ENCODE results near the gene NCKAP5L. TPM values are rescaled to one million over a fixed set of nuclear protein-coding genes. Genes with fewer than 3 reads are reported as not detected.
"Not testable (repeated sequence)": the region's sequence is repeated elsewhere in the genome, so short reads cannot be mapped to it uniquely, and the experiment has no call there.

NCKAP5L gene
- polyA plus RNA-seq, 2 of the 4 experiments (the other 2 are of a cell fraction), result 3.0 to 8.5 TPM

DNA sequence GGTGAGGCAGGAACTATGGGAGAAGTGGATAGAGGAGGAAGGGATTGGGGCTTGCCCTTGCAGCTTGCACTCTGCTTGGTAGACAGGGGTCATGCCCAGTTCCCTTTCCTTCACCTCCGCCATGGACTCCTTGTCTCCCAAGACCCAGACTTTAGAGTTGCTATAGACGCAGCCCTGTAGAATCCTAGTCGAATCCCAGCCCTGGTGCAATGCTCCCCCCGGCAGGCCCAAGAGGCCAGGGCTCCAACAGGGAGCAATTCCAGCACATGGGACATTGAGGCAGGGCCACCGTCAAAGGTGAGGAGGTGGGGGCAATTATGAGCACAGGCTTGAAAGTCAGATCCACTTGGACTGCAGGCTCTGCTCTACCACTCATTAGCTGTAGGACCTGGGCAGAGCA is 44.2 kb upstream of the NCKAP5L start:
- TF ChIP-seq EP300 (IDR thresholded peaks at IDR 0.05) (no peak), MAZ (IDR thresholded peaks at IDR 0.05; ENCODE audit: borderline replicate concordance, low read depth, low read length) (no peak), POLR2AphosphoS2 (conservative IDR thresholded peaks at IDR 0.05; ENCODE audit: low read length) (no peak), CEBPB (IDR thresholded peaks at IDR 0.05) (no peak), HOXB13 (CRISPR knock-in tag; IDR thresholded peaks at IDR 0.05; ENCODE audit: low read depth) (no peak), RCOR1 (IDR thresholded peaks at IDR 0.05; ENCODE audit: low read depth, low read length) (no peak), NR3C1 (IDR thresholded peaks at IDR 0.05) (no peak), NFE2L2 (conservative IDR thresholded peaks at IDR 0.05; ENCODE audit: low read length) (no peak), HOXB5 (CRISPR knock-in tag; IDR thresholded peaks at IDR 0.05) (no peak), SMC3 (IDR thresholded peaks at IDR 0.05) (no peak), RARB (CRISPR knock-in tag; IDR thresholded peaks at IDR 0.05) (no peak), MYC (IDR thresholded peaks at IDR 0.05; ENCODE audit: borderline replicate concordance, low read length) (no peak), GATA3 (IDR thresholded peaks at IDR 0.05; ENCODE audit: borderline replicate concordance) (no peak)
- TF ChIP-seq, protein P1, sequence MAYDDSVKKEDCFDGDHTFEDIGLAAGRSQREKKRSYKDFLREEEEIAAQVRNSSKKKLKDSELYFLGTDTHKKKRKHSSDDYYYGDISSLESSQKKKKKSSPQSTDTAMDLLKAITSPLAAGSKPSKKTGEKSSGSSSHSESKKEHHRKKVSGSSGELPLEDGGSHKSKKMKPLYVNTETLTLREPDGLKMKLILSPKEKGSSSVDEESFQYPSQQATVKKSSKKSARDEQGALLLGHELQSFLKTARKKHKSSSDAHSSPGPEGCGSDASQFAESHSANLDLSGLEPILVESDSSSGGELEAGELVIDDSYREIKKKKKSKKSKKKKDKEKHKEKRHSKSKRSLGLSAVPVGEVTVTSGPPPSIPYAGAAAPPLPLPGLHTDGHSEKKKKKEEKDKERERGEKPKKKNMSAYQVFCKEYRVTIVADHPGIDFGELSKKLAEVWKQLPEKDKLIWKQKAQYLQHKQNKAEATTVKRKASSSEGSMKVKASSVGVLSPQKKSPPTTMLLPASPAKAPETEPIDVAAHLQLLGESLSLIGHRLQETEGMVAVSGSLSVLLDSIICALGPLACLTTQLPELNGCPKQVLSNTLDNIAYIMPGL (CRISPR knock-in tag; IDR thresholded peaks at IDR 0.05; ENCODE audit: borderline replicate concordance), result no peak
- TF ChIP-seq, protein P2, sequence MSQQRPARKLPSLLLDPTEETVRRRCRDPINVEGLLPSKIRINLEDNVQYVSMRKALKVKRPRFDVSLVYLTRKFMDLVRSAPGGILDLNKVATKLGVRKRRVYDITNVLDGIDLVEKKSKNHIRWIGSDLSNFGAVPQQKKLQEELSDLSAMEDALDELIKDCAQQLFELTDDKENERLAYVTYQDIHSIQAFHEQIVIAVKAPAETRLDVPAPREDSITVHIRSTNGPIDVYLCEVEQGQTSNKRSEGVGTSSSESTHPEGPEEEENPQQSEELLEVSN (IDR thresholded peaks at IDR 0.05; ENCODE audit: borderline replicate concordance, low read depth), result no peak
- TF ChIP-seq, protein P3, sequence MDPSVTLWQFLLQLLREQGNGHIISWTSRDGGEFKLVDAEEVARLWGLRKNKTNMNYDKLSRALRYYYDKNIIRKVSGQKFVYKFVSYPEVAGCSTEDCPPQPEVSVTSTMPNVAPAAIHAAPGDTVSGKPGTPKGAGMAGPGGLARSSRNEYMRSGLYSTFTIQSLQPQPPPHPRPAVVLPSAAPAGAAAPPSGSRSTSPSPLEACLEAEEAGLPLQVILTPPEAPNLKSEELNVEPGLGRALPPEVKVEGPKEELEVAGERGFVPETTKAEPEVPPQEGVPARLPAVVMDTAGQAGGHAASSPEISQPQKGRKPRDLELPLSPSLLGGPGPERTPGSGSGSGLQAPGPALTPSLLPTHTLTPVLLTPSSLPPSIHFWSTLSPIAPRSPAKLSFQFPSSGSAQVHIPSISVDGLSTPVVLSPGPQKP (IDR thresholded peaks at IDR 0.05; ENCODE audit: low read depth, low read length), result no peak
- TF ChIP-seq, protein P4, sequence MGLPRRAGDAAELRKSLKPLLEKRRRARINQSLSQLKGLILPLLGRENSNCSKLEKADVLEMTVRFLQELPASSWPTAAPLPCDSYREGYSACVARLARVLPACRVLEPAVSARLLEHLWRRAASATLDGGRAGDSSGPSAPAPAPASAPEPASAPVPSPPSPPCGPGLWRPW (IDR thresholded peaks at IDR 0.05), result no peak
- DNase-seq (ENCODE audit: low read depth in 1 of 2, low spot score in 1 of 2) (no peak), ATAC-seq (no peak), FAIRE-seq (no peak)
- CTCF ChIA-PET, result interaction anchor here (0.8 to 11.5 kb wide), 6 partner anchors 10 to 229 kb away, joined by 3 to 104 read pairs (median 8); no protein-coding TSS in a partner anchor
- Histone ChIP-seq H3K9me3 (no peaks in the 10 kb centered on the region), H3K27ac (no peak overlapping the region), H3K4me1 (no peaks in the 10 kb centered on the region; the same call in 2 of the 3 replicates), H3K4me2 (no peak overlapping the region), H3K4me3 (no peak overlapping the region)
- POLR2A ChIA-PET, result no interaction called here
- 88% methylated on average over 5 of the region's 5 CpGs for WGBS (ENCODE audit: missing lambda C conversion rate)

DNA sequence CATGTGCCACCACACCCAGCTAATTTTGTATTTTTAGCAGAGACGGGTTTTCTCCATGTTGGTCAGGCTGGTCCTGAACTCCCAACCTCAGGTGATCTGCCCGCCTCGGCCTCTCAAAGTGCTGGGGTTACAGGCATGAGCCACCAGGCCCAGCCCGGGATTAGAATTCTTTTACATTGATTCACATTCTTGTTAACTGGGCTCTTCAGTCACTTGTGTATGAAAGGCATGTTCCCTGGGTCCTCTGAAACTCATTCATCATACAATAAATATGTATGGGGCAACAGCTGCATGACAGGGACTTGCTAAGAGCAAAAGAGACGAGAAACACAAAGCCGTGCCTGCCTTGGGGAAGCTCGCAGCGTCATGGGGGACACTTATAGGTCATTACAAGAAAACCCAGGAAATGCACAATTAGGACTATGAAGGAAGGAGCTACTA is 43.6 kb upstream of the NCKAP5L start:
- H3K9me3 ChIP-seq; H3K4me1 ChIP-seq; H3K4me3 ChIP-seq; H3K4me2 ChIP-seq; FAIRE-seq; H3K27ac ChIP-seq; POLR2A ChIA-PET; ATAC-seq; DNase-seq (ENCODE audit: low read depth in 1 of 2, low spot score in 1 of 2): not testable (repeated sequence)
- CTCF ChIA-PET, result interaction anchor here (0.8 to 11.5 kb wide), 7 partner anchors 11 to 228 kb away, joined by 3 to 104 read pairs (median 7); no protein-coding TSS in a partner anchor
- WGBS (ENCODE audit: missing lambda C conversion rate), result 78% methylated on average over 8 of the region's 8 CpGs

DNA sequence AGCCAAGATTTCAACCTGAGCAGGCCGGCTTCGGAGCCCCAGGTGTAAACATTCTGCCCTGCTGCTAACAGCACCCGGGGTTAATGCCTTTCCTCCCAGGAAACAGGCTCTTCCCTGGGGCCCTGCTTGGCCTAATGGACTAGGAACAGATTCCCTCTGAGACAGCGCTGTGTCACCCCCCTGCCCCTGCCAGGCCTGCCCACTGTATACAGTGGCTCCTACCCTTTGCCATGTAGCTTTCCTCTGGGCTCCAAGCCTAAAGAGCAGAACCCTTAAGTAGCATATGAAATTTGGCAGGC is 43.0 kb upstream of the NCKAP5L start:
- POLR2A ChIA-PET, result no interaction called here
- no peak for TF ChIP-seq SMC3 (IDR thresholded peaks at IDR 0.05)
- no peak for TF ChIP-seq RAD21 (conservative IDR thresholded peaks at IDR 0.05 in 1 of 2, IDR thresholded peaks at IDR 0.05 in 1 of 2)
- no peak for TF ChIP-seq RNF2 (IDR thresholded peaks at IDR 0.05; ENCODE audit: borderline replicate concordance, low read depth)
- TF ChIP-seq RARB (CRISPR knock-in tag; IDR thresholded peaks at IDR 0.05), result no peak
- TF ChIP-seq, protein P5, sequence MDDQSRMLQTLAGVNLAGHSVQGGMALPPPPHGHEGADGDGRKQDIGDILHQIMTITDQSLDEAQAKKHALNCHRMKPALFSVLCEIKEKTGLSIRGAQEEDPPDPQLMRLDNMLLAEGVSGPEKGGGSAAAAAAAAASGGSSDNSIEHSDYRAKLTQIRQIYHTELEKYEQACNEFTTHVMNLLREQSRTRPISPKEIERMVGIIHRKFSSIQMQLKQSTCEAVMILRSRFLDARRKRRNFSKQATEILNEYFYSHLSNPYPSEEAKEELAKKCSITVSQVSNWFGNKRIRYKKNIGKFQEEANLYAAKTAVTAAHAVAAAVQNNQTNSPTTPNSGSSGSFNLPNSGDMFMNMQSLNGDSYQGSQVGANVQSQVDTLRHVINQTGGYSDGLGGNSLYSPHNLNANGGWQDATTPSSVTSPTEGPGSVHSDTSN (IDR thresholded peaks at IDR 0.05), result no peak
- TF ChIP-seq EHMT2 (IDR thresholded peaks at IDR 0.05; ENCODE audit: low read depth), result no peak
- TF ChIP-seq GATA3 (IDR thresholded peaks at IDR 0.05; ENCODE audit: borderline replicate concordance), result no peak
- TF ChIP-seq, protein P6, sequence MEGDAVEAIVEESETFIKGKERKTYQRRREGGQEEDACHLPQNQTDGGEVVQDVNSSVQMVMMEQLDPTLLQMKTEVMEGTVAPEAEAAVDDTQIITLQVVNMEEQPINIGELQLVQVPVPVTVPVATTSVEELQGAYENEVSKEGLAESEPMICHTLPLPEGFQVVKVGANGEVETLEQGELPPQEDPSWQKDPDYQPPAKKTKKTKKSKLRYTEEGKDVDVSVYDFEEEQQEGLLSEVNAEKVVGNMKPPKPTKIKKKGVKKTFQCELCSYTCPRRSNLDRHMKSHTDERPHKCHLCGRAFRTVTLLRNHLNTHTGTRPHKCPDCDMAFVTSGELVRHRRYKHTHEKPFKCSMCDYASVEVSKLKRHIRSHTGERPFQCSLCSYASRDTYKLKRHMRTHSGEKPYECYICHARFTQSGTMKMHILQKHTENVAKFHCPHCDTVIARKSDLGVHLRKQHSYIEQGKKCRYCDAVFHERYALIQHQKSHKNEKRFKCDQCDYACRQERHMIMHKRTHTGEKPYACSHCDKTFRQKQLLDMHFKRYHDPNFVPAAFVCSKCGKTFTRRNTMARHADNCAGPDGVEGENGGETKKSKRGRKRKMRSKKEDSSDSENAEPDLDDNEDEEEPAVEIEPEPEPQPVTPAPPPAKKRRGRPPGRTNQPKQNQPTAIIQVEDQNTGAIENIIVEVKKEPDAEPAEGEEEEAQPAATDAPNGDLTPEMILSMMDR (IDR thresholded peaks at IDR 0.05), result no peak
- TF ChIP-seq TP53 (CRISPR knock-in tag; IDR thresholded peaks at IDR 0.05), result no peak
- TF ChIP-seq, protein P7, sequence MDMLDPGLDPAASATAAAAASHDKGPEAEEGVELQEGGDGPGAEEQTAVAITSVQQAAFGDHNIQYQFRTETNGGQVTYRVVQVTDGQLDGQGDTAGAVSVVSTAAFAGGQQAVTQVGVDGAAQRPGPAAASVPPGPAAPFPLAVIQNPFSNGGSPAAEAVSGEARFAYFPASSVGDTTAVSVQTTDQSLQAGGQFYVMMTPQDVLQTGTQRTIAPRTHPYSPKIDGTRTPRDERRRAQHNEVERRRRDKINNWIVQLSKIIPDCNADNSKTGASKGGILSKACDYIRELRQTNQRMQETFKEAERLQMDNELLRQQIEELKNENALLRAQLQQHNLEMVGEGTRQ (IDR thresholded peaks at IDR 0.05), result no peak
- no peak for TF ChIP-seq NFE2L2 (conservative IDR thresholded peaks at IDR 0.05; ENCODE audit: low read length)
- no peak for TF ChIP-seq CEBPB (IDR thresholded peaks at IDR 0.05)
- no peak for TF ChIP-seq JUN (IDR thresholded peaks at IDR 0.05)
- TF ChIP-seq POLR2AphosphoS2 (conservative IDR thresholded peaks at IDR 0.05; ENCODE audit: low read length), result no peak

More for the DNA sequence above, 43.0 kb upstream of the NCKAP5L start:
- Histone ChIP-seq H3K4me1 (no peaks in the 10 kb centered on the region; the same call in 2 of the 3 replicates), H3K9me3 (no peaks in the 10 kb centered on the region), H3K4me3 (no peak overlapping the region), H3K4me2 (no peak overlapping the region), H3K27ac (no peak overlapping the region)
- FAIRE-seq, result no peak
- CTCF ChIA-PET, result interaction anchor here (0.9 to 11.5 kb wide), 7 partner anchors 11 to 305 kb away, joined by 3 to 104 read pairs (median 7); no protein-coding TSS in a partner anchor
- WGBS (ENCODE audit: missing lambda C conversion rate), result 77% methylated on average over 4 of the region's 4 CpGs
- DNase-seq (ENCODE audit: low read depth in 1 of 2, low spot score in 1 of 2), result no peak
- ATAC-seq, result no peak

Measured in A549 (cell line).